HG03521 (cell line): Measurements from ENCODE around the gene SPIRE2.
"Not testable (repeated sequence)": the region's sequence is repeated elsewhere in the genome, so short reads cannot be mapped to it uniquely, and the experiment has no call there.

Experiments
- ATAC-seq: cut with Tn5 transposase; IDR thresholded peaks from one replicate; pipeline ENCODE4 v1.9.1; 2021; ENCODE audit warnings: mild to moderate bottlenecking, moderate library complexity; ENCODE audit not compliant: unreplicated experiment

Gene SPIRE2

DNA sequence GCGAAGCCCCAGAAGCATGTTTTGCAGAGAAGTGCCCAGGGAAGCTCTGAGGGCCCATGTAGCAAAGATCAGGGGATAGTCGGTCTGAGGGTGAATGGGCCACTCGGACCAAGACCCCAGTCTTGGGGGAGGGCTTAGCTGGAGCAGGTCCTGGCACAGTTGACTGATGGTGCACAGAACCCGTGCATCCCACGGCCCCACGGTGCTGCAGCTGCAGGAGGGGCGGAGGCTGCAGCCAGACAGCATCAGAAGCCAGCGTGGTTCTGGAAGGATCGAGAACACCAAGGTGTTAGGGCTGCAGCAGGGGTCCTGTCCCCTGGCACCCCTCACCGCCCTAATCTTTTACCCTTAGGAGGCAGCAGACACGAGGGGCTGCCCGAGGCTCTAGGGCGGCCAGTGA, 83.9 kb downstream of the SPIRE2 start:
- no peak for ATAC-seq

DNA sequence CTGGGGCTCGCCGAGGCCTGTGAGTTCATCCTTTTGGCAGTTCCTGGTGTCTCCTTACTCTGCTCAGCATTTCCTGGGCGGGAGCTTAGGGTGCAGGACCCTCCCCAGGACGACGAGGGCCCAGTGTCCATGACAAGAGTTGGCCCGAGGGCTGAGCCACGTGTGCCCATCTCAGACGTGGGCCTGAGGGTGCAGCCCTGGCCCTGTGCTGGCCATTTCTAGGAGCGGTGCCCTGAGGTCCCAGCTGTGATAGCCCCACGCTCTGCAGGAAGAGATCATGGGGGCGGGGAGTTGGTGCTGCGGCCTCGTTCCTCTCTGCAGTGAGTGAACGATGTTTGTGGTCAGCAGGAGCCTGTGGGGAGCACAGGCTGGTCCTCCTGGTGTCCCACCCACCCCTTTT, 84.4 kb downstream of the SPIRE2 start:
- ATAC-seq: no peak

DNA sequence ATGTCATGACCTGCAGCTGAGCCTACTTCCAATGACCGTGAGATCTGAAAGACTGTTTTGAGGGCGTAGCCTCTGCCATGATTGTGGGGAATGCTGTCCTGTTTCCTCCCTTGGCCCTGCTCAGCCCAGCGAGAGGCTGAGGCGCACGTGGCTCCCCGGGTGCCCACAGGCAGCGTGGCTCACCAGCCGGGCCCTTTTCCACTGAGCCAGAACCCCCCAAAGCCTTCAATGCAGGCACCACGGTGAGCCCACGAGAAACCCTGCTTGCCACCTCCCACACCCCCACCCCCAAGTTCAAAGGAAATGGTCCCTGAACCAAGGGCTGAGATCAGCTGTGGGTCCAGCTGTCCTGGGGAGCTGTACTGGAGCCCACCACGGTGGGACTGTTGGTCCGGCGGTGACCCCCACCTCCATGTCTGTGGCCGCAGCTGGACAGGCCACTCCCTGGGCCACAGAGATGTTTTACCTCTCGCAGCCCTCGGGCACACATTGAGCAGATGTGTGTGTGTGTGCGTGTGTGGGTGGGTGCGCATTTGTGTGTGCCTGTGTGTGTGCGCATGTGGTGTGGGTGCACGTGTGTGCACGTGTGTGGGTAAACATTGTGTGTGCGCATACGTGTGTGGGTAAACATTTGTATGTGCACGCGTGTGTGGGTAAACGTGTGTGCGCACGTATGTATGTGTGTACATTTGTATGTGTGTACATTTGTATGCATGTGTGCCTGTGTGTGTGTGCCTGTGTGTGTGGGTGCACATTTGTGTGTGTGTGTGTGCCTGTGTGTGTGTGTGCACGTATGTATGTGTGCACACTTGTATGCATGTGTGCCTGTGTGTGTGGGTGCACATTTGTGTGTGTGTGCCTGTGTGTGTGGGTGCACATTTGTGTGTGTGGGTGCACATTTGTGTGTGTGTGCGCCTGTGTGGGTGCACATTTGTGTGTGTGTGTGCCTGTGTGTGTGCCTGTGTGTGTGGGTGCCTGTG, 85.4 kb downstream of the SPIRE2 start:
- ATAC-seq: no peak

DNA sequence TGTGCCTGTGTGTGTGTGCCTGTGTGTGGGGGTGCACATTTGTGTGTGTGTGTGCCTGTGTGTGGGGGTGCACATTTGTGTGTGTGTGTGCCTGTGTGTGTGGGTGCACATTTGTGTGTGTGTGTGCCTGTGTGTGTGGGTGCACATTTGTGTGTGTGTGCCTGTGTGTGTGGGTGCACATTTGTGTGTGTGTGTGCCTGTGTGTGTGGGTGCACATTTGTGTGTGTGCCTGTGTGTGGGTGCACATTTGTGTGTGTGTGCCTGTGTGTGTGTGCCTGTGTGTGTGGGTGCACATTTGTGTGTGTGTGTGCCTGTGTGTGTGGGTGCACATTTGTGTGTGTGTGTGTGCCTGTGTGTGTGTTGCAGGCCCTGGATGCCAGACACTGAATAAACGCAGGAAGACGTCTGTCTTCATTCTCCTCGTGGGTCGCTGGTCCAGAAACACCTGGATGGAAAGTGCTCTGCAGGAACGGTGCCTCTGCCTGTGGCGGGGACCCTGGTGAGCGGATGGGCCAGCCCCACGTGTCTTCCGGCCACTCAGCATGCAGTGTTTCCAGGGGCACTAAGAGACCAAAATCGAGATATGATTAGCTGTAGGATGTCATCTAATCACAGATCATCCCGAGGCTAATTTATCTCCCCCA, 86.5 kb downstream of the SPIRE2 start:
- ATAC-seq: not testable (repeated sequence)

DNA sequence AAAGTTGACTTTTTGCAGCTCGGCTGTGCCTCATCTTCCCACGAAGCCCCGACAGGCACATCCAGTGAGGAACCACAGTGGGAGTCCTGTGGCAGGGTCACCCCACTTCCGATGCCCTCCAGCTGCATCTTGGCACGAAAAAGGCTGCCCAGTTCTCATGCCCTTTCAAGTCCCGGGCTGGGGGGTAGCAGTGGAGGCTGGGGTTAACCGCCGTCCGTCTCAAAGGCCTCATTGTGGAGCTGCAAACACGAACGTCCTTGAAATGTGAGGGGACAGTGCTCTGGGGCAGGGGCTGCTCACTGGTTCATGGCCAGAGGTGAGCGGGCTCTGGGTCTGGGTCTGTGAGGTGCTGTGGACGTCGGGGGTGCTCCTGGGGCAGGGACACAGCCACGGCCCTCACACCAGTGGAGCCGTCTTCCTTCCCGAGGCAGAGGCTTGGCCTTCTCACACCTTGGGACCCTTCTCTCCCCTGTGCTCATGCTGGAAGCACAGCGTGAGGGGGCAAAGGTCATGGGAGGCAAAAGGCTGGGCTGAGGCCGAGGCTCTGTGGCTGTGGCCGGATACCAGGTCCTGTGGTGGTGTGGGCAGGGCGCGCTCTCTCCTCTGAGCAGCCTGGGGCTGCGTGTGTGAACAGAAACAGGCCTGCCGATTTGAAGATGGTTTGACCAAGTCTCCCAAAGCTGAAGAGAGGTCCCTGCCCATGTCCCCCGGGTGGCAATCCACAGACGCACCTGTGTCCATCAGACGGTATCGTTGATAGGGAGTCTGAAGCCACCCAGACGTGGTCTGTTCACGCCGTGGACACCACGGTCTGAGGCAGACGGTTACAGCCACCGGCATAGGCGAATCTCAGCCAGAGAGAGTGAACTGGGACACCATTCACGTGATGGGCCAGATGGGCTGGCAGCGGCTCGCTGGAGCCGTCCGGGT, 87.3 kb downstream of the SPIRE2 start:
- ATAC-seq: no peak

DNA sequence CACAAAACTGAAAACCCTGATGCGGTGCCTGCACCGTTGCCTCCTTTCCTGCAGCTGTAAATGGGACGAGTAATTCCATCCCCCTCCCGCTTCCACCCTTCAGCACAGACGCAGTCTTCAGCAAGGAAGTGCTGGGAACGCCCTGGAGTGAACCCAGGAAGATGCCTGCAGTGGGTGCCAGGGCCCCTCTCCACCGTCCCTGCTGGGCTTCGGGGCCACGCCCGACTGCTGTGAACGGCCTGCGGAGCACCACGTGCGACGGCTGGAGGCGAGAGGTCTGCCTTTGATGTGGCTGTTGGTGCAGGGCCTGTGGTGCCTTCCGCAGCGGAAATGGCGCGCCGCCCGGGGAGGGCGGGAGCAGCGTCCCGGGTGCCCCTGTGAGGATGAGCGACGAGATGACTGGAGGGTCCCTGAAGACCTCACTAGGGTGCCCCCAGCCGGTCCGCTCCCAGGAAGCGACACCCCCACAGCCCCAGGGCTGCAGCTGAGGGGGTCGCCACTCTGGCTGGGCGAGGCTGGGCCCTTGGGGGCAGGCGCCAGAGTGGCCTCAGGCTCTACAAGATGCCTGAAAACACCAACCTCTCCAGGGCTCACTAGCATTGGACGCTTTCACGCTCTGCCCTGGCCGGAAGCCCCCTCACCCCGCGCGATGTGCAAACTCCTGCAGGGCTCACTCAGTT, 89.6 kb downstream of the SPIRE2 start:
- peak; percentile 69 for ATAC-seq

DNA sequence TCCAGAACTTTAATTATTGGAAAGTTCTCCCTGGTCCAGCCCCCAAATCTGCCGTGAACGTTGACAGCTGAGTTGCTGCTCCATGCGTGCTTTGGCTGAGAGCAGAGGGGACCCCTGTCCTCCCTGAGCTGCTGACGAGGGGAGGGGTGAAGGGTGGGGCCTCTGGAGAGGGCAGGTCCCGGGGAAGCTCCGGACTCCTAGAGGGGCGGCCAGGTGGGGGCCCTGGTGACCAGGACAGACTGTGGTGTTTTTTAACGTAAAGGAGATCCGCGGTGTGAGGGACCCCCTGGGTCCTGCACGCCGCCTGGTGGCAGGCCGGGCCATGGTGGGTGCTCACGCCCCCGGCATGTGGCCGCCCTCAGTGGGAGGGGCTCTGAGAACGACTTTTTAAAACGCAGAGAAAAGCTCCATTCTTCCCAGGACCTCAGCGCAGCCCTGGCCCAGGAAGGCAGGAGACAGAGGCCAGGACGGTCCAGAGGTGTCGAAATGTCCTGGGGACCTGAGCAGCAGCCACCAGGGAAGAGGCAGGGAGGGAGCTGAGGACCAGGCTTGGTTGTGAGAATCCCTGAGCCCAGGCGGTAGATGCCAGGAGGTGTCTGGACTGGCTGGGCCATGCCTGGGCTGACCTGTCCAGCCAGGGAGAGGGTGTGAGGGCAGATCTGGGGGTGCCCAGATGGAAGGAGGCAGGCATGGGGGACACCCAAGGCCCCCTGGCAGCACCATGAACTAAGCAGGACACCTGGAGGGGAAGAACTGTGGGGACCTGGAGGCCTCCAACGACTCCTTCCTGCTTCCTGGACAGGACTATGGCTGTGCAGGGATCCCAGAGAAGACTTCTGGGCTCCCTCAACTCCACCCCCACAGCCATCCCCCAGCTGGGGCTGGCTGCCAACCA, 90.4 kb downstream of the SPIRE2 start, which contains the start of gene MC1R:
MC1R (plus strand) TSS at position 410 of the 895 bp plus-strand sequence; CDS start at position 807, 397 bp downstream.
- no peak for ATAC-seq

DNA sequence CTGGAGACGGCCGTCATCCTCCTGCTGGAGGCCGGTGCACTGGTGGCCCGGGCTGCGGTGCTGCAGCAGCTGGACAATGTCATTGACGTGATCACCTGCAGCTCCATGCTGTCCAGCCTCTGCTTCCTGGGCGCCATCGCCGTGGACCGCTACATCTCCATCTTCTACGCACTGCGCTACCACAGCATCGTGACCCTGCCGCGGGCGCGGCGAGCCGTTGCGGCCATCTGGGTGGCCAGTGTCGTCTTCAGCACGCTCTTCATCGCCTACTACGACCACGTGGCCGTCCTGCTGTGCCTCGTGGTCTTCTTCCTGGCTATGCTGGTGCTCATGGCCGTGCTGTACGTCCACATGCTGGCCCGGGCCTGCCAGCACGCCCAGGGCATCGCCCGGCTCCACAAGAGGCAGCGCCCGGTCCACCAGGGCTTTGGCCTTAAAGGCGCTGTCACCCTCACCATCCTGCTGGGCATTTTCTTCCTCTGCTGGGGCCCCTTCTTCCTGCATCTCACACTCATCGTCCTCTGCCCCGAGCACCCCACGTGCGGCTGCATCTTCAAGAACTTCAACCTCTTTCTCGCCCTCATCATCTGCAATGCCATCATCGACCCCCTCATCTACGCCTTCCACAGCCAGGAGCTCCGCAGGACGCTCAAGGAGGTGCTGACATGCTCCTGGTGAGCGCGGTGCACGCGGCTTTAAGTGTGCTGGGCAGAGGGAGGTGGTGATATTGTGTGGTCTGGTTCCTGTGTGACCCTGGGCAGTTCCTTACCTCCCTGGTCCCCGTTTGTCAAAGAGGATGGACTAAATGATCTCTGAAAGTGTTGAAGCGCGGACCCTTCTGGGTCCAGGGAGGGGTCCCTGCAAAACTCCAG, 91.5 kb downstream of the SPIRE2 start:
- ATAC-seq: no peak

DNA sequence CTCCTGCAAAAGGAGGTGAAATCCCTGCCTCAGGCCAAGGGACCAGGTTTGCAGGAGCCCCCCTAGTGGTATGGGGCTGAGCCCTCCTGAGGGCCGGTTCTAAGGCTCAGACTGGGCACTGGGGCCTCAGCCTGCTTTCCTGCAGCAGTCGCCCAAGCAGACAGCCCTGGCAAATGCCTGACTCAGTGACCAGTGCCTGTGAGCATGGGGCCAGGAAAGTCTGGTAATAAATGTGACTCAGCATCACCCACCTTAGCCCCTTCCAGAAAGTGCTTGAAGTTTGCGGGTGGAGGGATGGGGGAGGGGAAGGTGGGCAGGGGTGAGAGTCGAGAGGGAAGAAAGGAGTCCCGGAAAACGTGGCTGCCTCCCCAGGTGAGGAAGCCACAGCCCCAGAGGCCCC, 92.4 kb downstream of the SPIRE2 start:
- no peak for ATAC-seq
